Coronary artery (tissue), 2 donors: ENCODE results near the gene FGGY.
A peak's percentile ranks its signal among the peaks of the same experiment; 100 is the strongest.

Source experiments
- DNase-seq: peaks from one replicate; pipeline ENCODE4 v3.0.0-alpha.2; 2017; ENCODE audit warnings: low spot score
- H3K27ac ChIP-seq, 2 donors: fragments of 200-600 bp; sonication (generic); one replicate each; pipeline ENCODE4 v1.5.1; 2016 to 2019
- H3K4me3 ChIP-seq: fragments of 200-600 bp; sonication (generic); 2 replicates; pipeline ENCODE4 v1.5.1; 2016; ENCODE audit warnings: mild to moderate bottlenecking, moderate library complexity
- TF ChIP-seq, protein P1 (sequence below): fragments of 200-600 bp; sonication (generic); IDR thresholded peaks from one replicate; pipeline ENCODE4 v1.5.1; 2019; ENCODE audit warnings: antibody characterized with exemption

The FGGY gene

DNA sequence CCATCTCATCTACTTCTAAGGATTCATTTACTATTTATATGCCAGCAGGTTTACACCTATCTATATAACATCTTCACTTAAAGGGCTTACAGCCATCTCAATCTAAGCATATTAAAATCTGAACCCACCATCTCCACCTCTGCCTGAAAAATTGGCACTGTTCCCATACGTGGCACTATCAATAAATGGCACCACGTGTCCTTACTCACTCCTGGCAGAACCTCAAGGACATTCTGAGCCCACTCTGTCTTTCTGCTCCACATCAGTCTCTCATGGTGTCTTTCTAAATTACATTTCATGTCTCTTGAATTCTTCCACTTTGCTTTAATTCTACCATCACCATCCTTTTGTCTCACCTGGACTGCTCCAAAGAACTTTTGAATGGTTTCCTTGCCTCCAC is 445.6 kb downstream of the FGGY start:
- H3K27ac ChIP-seq, result peak overlapping the region in 1 of 2 donors; percentile 59
- H3K4me3 ChIP-seq, result no peak overlapping the region
- no peak for DNase-seq
- TF ChIP-seq, protein P1, sequence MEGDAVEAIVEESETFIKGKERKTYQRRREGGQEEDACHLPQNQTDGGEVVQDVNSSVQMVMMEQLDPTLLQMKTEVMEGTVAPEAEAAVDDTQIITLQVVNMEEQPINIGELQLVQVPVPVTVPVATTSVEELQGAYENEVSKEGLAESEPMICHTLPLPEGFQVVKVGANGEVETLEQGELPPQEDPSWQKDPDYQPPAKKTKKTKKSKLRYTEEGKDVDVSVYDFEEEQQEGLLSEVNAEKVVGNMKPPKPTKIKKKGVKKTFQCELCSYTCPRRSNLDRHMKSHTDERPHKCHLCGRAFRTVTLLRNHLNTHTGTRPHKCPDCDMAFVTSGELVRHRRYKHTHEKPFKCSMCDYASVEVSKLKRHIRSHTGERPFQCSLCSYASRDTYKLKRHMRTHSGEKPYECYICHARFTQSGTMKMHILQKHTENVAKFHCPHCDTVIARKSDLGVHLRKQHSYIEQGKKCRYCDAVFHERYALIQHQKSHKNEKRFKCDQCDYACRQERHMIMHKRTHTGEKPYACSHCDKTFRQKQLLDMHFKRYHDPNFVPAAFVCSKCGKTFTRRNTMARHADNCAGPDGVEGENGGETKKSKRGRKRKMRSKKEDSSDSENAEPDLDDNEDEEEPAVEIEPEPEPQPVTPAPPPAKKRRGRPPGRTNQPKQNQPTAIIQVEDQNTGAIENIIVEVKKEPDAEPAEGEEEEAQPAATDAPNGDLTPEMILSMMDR, result no peak

DNA sequence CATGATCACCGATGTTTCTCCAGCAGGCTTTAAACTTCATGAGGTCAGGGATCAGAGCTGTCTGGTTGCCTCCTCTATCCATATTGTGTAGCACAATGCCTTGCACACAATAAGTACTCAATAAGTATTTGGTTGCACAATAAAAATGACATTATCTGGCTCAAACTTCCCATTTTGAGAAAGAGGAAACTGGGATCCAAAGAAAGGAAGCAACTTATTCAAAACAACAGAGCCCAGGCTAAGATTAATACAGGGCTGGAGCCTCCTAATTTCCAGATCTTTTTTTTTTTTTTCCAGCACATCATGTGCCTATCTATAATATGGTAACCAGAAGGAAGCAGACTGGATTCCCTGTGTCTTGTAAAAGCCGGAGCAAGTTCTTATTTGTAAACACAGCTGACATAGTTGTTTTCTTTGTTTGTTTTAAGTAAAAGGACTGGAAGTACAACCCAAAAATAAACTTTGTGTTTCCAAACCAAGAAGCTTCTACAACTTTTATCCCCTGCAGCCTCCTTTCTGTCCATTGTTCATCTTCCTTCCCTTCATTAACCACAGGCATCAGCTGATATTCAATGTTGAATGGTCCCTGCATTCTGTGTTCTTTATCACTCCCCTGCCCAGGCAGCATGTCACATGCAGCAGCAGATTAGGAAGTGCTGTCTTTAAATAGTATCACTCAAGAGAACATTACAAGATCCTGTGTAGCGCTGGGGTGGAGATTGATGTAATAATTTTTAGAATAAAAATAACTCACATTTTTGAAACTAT is 446.6 kb downstream of the FGGY start:
- H3K27ac ChIP-seq, result peak overlapping the region; percentile 12 to 71
- DNase-seq, result no peak
- H3K4me3 ChIP-seq, result no peak overlapping the region
- TF ChIP-seq, protein P1, result no peak

DNA sequence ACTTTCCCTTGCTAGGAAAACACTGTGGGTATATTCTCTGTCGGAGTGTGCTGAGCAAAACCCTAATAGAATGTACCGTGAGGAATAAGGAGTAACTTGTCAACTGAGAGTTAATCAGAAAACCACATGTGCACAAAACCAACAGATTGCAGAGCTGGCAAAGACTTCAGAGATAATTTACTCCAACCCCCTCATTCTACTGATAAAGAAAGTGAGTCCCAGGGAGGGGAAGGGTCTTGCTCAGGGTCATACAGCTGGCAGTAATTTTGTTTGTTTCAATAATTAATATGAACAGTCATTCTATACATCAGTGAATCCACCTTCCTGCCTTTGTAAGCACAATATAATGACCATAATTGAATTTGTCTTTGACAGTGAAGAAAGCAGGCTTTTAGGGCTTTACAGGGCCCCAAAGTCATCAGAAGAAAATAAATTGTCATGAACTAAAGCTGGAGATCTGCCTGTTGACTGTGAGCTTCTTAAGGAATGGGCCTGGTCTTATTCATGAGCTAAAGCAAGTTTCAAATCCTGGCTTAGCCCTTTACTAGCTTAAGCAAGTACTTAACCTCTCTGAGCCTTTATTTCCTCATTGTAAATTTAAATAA is 450.6 kb downstream of the FGGY start:
- no peak overlapping the region for H3K27ac ChIP-seq
- TF ChIP-seq, protein P1, result no peak
- DNase-seq, result no peak
- H3K4me3 ChIP-seq, result no peak overlapping the region

DNA sequence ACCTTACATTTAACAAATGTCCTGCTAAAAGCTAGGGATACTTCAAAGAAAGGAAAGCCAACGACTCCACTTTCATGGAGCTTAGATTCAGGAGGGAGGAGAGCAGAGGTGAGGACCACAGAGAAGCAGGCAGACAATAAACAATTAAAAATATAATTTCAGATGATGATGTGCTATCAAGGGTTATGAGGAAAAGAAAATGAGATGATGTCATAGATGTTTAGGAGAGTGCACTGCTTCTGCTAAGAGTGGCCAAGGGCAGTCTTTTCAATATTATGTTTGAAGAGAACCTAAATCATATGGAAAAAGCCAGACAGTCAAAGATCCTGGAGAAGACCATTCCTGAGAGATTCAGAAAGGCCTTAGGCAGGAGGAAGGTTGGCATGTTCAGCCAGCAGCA is 451.2 kb downstream of the FGGY start:
- TF ChIP-seq, protein P1, result no peak
- no peak overlapping the region for H3K4me3 ChIP-seq
- no peak for DNase-seq
- no peak overlapping the region for H3K27ac ChIP-seq

DNA sequence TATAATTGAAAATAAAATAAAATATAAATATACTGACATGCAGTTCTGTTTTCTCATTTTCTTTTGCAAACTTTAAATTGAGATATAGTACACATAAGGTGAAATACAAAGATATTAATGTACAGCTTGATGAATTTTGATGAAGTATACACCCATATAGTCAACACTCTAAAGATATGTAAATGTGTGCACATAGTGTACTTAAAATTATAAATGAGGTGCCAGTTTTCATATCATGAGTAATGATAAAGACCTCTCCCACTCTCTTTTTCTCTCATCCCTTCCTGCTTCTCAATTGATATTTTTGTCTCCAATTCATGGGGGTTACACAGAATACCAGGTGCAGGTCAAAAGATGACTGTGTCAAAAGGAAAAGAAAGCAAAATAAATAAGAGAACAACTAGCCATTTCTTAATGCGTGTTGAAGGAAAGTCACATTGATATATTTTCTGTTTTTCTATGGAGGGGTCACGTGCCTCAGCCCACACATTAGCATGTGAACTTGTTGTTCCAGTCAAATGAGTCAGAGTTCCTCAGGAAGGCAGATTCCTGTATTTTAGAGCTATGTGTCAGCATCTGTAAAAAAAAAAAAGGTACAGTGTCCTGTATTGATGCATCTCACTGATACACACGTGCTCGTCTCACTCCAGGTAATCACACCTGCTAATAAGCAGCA is 453.6 kb downstream of the FGGY start:
- TF ChIP-seq, protein P1, result no peak
- DNase-seq, result no peak
- peak overlapping the region in 1 of 2 donors; percentile 39 for H3K27ac ChIP-seq
- no peak overlapping the region for H3K4me3 ChIP-seq

DNA sequence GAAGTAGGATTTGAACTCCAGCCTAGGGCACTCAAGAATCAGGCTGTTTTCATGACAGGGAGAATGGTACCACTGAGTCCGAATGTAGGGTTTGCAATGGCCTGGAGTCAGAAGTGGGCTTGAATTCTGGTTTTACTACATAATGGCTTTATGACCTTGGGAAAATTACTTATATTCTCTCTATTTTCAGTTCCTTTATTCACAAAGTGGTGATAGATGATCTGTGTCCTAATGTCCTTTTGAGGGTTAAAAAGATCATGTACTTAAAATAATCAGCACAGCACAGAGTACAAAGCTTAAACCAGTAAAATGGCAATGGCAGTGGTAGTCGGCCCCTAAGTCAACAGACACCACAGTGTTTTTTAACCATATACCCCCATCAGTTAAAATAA is 454.1 kb downstream of the FGGY start:
- Histone ChIP-seq H3K4me3 (no peak overlapping the region), H3K27ac (peak overlapping the region in 1 of 2 donors; percentile 39)
- TF ChIP-seq, protein P1, result no peak
- DNase-seq, result no peak
